Measurements from ENCODE around the gene GPC4. TPM values are rescaled to one million over a fixed set of nuclear protein-coding genes. Genes with fewer than 3 reads are reported as not detected.
A peak's percentile ranks its signal among the peaks of the same experiment; 100 is the strongest.

Gene GPC4
- total RNA-seq, 1 experiment from 2014 or later, result 17.8 TPM

DNA sequence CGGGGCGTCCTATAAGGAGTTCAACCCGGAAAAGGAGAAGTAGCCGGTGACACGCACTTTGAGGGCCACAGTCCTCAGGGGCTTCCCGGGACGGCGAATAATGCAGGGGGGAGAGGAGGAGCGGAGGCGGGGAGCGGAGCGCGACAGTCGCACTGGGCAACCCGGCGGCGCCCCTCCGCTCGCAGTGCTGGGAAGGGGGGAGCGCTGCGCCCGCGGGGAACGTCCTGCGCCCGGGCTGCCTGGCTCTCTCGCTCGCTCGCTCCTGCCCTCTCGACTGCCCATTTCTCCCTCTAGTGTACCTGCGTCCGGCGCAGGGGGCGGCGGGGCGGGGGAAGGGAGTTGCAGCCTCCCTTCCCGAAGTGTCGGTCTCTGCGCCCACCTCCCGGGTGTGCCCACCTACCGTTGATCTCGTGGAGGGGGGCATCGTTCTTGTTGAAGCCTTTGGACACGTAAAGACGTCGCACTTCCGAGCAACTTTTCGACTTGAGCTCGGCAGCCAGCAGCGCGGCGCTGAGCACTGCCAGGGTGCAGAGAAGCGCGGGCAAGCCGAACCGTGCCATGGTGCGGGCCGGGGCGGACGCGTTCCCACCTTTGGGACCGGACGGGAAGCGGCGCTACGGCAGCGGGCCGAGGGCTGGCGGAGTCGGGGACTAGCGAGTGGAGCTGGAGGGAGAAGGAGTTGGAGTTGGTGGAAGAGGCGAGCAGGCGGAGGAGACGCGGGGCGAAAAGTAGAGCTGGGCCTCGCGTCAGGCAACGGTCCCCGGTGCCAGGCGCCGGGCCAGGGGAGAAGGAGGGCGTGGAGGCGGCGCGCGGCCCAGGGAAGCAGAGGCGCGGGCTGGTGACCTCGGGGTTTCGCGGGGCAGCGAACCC lies 648 bp downstream of the GPC4 start:
- no peaks in the 10 kb centered on the region for H3K36me3 ChIP-seq (ENCODE audit: insufficient read depth, low read length, poor library complexity, severe bottlenecking)
- H3K27ac ChIP-seq (ENCODE audit: low read depth, low read length, poor library complexity, severe bottlenecking), result peak overlapping the region; percentile 65
- ChIA-PET POLR2A (ENCODE audit: low non-redundant PET) (no interaction called here), CTCF (interaction anchor here (0.6 kb wide), 1 partner anchor 28 kb away, joined by 3 read pairs; no protein-coding TSS in a partner anchor)
- no peaks in the 10 kb centered on the region for H3K27me3 ChIP-seq (replicated peaks; ENCODE audit: insufficient read depth, low read depth, low read length, poor library complexity)
- H3K4me3 ChIP-seq (ENCODE audit: low read depth, low read length, poor library complexity, severe bottlenecking), result peak overlapping the region; percentile 65
- intact Hi-C loops (cut with micrococcal nuclease; ENCODE audit: unreplicated experiment), result loop anchor here (1.0 to 10.0 kb wide), 3 partner anchors 77 to 256 kb away; no protein-coding TSS in a partner anchor
- H3K4me1 ChIP-seq (ENCODE audit: insufficient read depth, low read length, poor library complexity, severe bottlenecking), result peaks cover 5% of the 10 kb centered on the region
- TF ChIP-seq, protein P1, sequence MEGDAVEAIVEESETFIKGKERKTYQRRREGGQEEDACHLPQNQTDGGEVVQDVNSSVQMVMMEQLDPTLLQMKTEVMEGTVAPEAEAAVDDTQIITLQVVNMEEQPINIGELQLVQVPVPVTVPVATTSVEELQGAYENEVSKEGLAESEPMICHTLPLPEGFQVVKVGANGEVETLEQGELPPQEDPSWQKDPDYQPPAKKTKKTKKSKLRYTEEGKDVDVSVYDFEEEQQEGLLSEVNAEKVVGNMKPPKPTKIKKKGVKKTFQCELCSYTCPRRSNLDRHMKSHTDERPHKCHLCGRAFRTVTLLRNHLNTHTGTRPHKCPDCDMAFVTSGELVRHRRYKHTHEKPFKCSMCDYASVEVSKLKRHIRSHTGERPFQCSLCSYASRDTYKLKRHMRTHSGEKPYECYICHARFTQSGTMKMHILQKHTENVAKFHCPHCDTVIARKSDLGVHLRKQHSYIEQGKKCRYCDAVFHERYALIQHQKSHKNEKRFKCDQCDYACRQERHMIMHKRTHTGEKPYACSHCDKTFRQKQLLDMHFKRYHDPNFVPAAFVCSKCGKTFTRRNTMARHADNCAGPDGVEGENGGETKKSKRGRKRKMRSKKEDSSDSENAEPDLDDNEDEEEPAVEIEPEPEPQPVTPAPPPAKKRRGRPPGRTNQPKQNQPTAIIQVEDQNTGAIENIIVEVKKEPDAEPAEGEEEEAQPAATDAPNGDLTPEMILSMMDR (conservative IDR thresholded peaks at IDR 0.05; ENCODE audit: low read depth, low read length), result no peak
- TF ChIP-seq EZH2 (IDR thresholded peaks at IDR 0.05; ENCODE audit: borderline replicate concordance, low read depth, low read length, poor library complexity, severe bottlenecking), result no peak
- DNase-seq (ENCODE audit: low spot score), result peak; percentile 22
- no TSS peak for BruUV-seq (replicated peaks)
- no peaks in the 10 kb centered on the region for H3K9me3 ChIP-seq (ENCODE audit: low read depth, low read length, poor library complexity, severe bottlenecking)

DNA sequence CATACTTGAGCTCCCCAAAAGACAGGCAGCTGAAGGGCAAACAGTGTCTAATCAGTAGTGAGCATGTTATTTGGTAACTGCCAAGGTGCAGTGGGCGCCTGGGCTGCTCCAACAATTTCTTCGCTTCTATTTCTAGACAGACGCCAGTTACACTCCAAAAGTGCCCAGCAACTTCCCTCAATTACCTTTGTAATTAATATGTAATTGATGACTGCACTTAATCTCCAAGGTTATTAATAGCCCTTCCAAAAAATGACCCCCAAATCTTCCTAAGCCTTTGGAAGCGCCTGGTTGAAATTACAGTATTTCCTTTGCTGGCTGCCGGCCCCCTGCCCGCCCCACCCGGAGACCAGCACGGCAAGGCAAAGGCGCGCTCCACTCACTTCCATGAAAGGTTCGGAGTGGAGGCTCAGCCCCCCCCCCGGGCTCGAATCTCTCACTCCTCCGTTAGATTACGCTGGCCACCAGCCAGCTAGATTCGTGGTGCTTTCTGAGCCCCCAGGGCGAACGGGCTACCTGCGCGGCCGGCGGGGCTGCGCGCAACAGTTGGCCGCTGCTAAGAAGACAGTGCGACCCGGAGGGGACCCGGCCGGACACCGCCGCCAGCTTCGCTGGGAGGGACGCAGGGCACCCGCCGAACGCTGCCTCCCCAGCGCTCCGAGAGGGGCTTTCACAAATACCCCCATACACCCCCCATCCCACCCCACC lies 1.9 kb downstream of the GPC4 start:
- Histone ChIP-seq H3K27me3 (replicated peaks; ENCODE audit: insufficient read depth, low read depth, low read length, poor library complexity) (no peaks in the 10 kb centered on the region), H3K27ac (ENCODE audit: low read depth, low read length, poor library complexity, severe bottlenecking) (no peak overlapping the region), H3K4me1 (ENCODE audit: insufficient read depth, low read length, poor library complexity, severe bottlenecking) (peaks cover 5% of the 10 kb centered on the region), H3K4me3 (ENCODE audit: low read depth, low read length, poor library complexity, severe bottlenecking) (peak overlapping the region; percentile 65), H3K36me3 (ENCODE audit: insufficient read depth, low read length, poor library complexity, severe bottlenecking) (no peaks in the 10 kb centered on the region), H3K9me3 (ENCODE audit: low read depth, low read length, poor library complexity, severe bottlenecking) (no peaks in the 10 kb centered on the region)
- no peak for DNase-seq (ENCODE audit: low spot score)
- ChIA-PET CTCF (interaction anchor here (0.6 kb wide), 1 partner anchor 257 kb away, joined by 6 read pairs; no protein-coding TSS in a partner anchor), POLR2A (ENCODE audit: low non-redundant PET) (no interaction called here)
- no peak for TF ChIP-seq EZH2 (IDR thresholded peaks at IDR 0.05; ENCODE audit: borderline replicate concordance, low read depth, low read length, poor library complexity, severe bottlenecking)
- TF ChIP-seq, protein P1 (conservative IDR thresholded peaks at IDR 0.05; ENCODE audit: low read depth, low read length), result no peak
- intact Hi-C loops (cut with micrococcal nuclease; ENCODE audit: unreplicated experiment), result loop anchor here (5.0 to 10.0 kb wide), 2 partner anchors 76 to 241 kb away; no protein-coding TSS in a partner anchor
- BruUV-seq (replicated peaks), result no TSS peak

DNA sequence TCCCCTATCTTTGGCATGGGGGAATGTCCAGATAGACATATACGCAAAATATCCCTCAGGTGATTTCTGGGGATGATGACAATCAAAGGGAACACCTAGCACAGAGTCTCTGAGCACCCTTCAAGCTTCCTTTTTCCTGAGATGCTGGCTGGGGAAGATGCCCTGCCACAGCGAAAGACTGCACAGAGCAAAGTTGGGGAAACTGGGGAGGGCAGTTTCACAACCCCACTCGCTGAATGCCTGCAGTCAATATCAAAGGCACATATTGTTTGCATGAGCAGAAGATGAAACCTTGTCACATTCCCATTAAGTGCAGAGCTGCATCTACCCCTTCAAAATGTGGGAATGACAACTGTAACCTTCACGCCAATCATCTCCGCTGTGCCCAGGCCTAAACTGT lies 2.6 kb downstream of the GPC4 start:
- Histone ChIP-seq H3K4me1 (ENCODE audit: insufficient read depth, low read length, poor library complexity, severe bottlenecking) (peaks cover 5% of the 10 kb centered on the region), H3K27ac (ENCODE audit: low read depth, low read length, poor library complexity, severe bottlenecking) (no peak overlapping the region)
- intact Hi-C loops (cut with micrococcal nuclease; ENCODE audit: unreplicated experiment), result loop anchor here (5.0 to 10.0 kb wide), 2 partner anchors 75 to 242 kb away; no protein-coding TSS in a partner anchor

More for the DNA sequence above, 2.6 kb downstream of the GPC4 start:
- CTCF ChIA-PET, result no interaction called here
- no peaks in the 10 kb centered on the region for H3K27me3 ChIP-seq (replicated peaks; ENCODE audit: insufficient read depth, low read depth, low read length, poor library complexity)
- H3K36me3 ChIP-seq (ENCODE audit: insufficient read depth, low read length, poor library complexity, severe bottlenecking), result no peaks in the 10 kb centered on the region
- no TSS peak for BruUV-seq (replicated peaks)
- POLR2A ChIA-PET (ENCODE audit: low non-redundant PET), result interaction anchor here (0.7 kb wide), 1 partner anchor 27 kb away, joined by 4 read pairs; no protein-coding TSS in a partner anchor
- no peaks in the 10 kb centered on the region for H3K9me3 ChIP-seq (ENCODE audit: low read depth, low read length, poor library complexity, severe bottlenecking)
- DNase-seq (ENCODE audit: low spot score), result no peak
- H3K4me3 ChIP-seq (ENCODE audit: low read depth, low read length, poor library complexity, severe bottlenecking), result no peak overlapping the region
- TF ChIP-seq EZH2 (IDR thresholded peaks at IDR 0.05; ENCODE audit: borderline replicate concordance, low read depth, low read length, poor library complexity, severe bottlenecking), result no peak

Data from A673 (cell line).